DND-41 (cell line): ENCODE data around the gene PRORP.

Source experiments
- ATAC-seq: fragments of 200-7000 bp; cut with Tn5 transposase; 3 replicates; pipeline ENCODE4 v1.9.1; 2021; ENCODE audit warnings: low read depth; ENCODE audit not compliant: insufficient read depth
- DNase-seq: peaks from one replicate; pipeline ENCODE4 v3.0.0-alpha.2; 2020
- H2AFZ ChIP-seq: 2 replicates; pipeline ENCODE4 v1.6.0; 2012; ENCODE audit warnings: low read depth, low read length
- H3K27ac ChIP-seq: 2 replicates; pipeline ENCODE4 v1.5.1; 2012; ENCODE audit warnings: low read length, inconsistent platforms
- H3K27me3 ChIP-seq: fragments of 200-600 bp; sonication (generic); 2 replicates; pipeline ENCODE4 v1.6.0; 2012; ENCODE audit warnings: low read length, mild to moderate bottlenecking, inconsistent platforms; ENCODE audit not compliant: insufficient read depth, poor library complexity
- H3K36me3 ChIP-seq: 2 replicates; pipeline ENCODE4 v1.5.1; 2012; ENCODE audit warnings: low read length, inconsistent platforms; ENCODE audit not compliant: insufficient read depth
- H3K4me1 ChIP-seq: 2 replicates; pipeline ENCODE4 v1.5.1; 2012; ENCODE audit warnings: mild to moderate bottlenecking, low read length; ENCODE audit not compliant: insufficient read depth
- H3K4me2 ChIP-seq: 2 replicates; pipeline ENCODE4 v1.6.0; 2012; ENCODE audit warnings: mild to moderate bottlenecking, moderate library complexity, low read length, inconsistent platforms; ENCODE audit not compliant: insufficient read depth
- H3K4me3 ChIP-seq, 2 experiments: fragments of 200-600 bp in 1 of 2; shearing (Covaris generic) in 1 of 2; 2 replicates each; pipeline ENCODE4 v1.5.1; 2012 to 2016; ENCODE audit warnings: inconsistent platforms in 2 of 2, low read length in 2 of 2, mild to moderate bottlenecking in 2 of 2, low read depth in 1 of 2, moderate library complexity in 1 of 2
- H3K79me2 ChIP-seq: 2 replicates; pipeline ENCODE4 v1.6.0; 2012; ENCODE audit warnings: low read length, inconsistent platforms; ENCODE audit not compliant: insufficient read depth
- H3K9ac ChIP-seq: 2 replicates; pipeline ENCODE4 v1.6.0; 2012; ENCODE audit warnings: low read depth, mild to moderate bottlenecking, inconsistent platforms, low read length, moderate library complexity
- H3K9me3 ChIP-seq: 2 replicates; pipeline ENCODE4 v1.5.1; 2012; ENCODE audit warnings: low read length, moderate library complexity, mild to moderate bottlenecking, inconsistent platforms; ENCODE audit not compliant: insufficient read depth, severe bottlenecking
- H4K20me1 ChIP-seq: 2 replicates; pipeline ENCODE4 v1.6.0; 2012; ENCODE audit warnings: low read length; ENCODE audit not compliant: insufficient read depth
- EZH2 ChIP-seq: IDR thresholded peaks from 3 replicates; pipeline ENCODE4 v1.6.1; 2012; ENCODE audit warnings: borderline replicate concordance, low read depth, mild to moderate bottlenecking, moderate library complexity, low read length, inconsistent platforms; ENCODE audit not compliant: severe bottlenecking
- TF ChIP-seq, protein P1 (sequence below): IDR thresholded peaks from 2 replicates; pipeline ENCODE4 v1.5.1; 2012; ENCODE audit warnings: borderline replicate concordance, low read length, moderate library complexity, mild to moderate bottlenecking; ENCODE audit not compliant: poor library complexity, severe bottlenecking; ENCODE audit errors: extremely low read depth

Gene PRORP

GRCh38 chr14:35154016-35154415 lies 31.7 kb downstream of the PRORP start:
- Histone ChIP-seq H3K9ac (no peak overlapping the region), H3K4me3 (no peak overlapping the region), H2AFZ (no peak overlapping the region), H3K9me3 (no peaks in the 10 kb centered on the region), H3K27me3 (no peaks in the 10 kb centered on the region), H3K4me1 (peaks cover 11% of the 10 kb centered on the region), H3K4me2 (no peak overlapping the region), H3K36me3 (peaks cover 6% of the 10 kb centered on the region), H3K27ac (0 out of 2 replicates have a peak overlapping the region, but pooled peaks have one; percentile 15), H4K20me1 (no peaks in the 10 kb centered on the region), H3K79me2 (peaks cover 7% of the 10 kb centered on the region; the same call in 1 of the 2 replicates)
- ATAC-seq (peak; percentile 67), DNase-seq (no peak)
- TF ChIP-seq, protein P1, sequence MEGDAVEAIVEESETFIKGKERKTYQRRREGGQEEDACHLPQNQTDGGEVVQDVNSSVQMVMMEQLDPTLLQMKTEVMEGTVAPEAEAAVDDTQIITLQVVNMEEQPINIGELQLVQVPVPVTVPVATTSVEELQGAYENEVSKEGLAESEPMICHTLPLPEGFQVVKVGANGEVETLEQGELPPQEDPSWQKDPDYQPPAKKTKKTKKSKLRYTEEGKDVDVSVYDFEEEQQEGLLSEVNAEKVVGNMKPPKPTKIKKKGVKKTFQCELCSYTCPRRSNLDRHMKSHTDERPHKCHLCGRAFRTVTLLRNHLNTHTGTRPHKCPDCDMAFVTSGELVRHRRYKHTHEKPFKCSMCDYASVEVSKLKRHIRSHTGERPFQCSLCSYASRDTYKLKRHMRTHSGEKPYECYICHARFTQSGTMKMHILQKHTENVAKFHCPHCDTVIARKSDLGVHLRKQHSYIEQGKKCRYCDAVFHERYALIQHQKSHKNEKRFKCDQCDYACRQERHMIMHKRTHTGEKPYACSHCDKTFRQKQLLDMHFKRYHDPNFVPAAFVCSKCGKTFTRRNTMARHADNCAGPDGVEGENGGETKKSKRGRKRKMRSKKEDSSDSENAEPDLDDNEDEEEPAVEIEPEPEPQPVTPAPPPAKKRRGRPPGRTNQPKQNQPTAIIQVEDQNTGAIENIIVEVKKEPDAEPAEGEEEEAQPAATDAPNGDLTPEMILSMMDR, result no peak
- TF ChIP-seq EZH2, result no peak

DNA sequence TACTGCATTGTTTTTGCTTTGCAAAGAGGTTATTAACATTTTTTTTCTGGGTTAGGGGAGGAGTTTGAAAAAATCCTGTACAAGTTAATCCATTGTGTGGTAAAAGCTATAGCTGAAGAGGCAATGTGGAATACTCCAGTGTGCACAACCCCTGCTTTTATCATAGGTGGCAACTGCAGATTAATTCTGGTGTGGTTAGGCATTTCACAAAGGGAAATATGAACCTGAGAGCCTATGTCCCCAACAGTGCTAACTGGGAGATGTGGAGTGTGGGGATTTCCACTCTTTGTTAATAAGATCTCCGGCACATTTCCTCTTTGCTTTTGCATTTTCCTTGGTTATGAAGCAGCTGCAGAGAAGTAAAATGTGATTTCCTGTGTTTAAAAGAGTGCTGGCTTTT lies 33.6 kb downstream of the PRORP start:
- TF ChIP-seq EZH2, result no peak
- TF ChIP-seq, protein P1, result no peak
- ATAC-seq, result peak; percentile 59
- H3K9ac ChIP-seq, result no peak overlapping the region
- peaks cover 3% of the 10 kb centered on the region; the same call in 1 of the 2 replicates for H3K79me2 ChIP-seq
- no peaks in the 10 kb centered on the region for H3K9me3 ChIP-seq
- peaks cover 18% of the 10 kb centered on the region for H3K36me3 ChIP-seq
- H2AFZ ChIP-seq, result no peak overlapping the region
- no peak overlapping the region for H3K4me3 ChIP-seq
- peaks cover 11% of the 10 kb centered on the region for H3K4me1 ChIP-seq
- no peaks in the 10 kb centered on the region for H4K20me1 ChIP-seq
- no peak for DNase-seq
- H3K4me2 ChIP-seq, result no peak overlapping the region
- H3K27ac ChIP-seq, result no peak overlapping the region
- no peaks in the 10 kb centered on the region for H3K27me3 ChIP-seq

GRCh38 chr14:35158491-35158890 lies 36.1 kb downstream of the PRORP start:
- DNase-seq (no peak), ATAC-seq (no peak)
- H3K4me1 ChIP-seq, result peaks cover 11% of the 10 kb centered on the region
- no peak overlapping the region for H2AFZ ChIP-seq
- no peak overlapping the region for H3K4me3 ChIP-seq
- no peaks in the 10 kb centered on the region for H4K20me1 ChIP-seq
- H3K79me2 ChIP-seq, result peaks cover 3% of the 10 kb centered on the region; the same call in 1 of the 2 replicates
- no peaks in the 10 kb centered on the region for H3K9me3 ChIP-seq
- no peak overlapping the region for H3K4me2 ChIP-seq
- H3K27ac ChIP-seq, result no peak overlapping the region
- peaks cover 18% of the 10 kb centered on the region for H3K36me3 ChIP-seq
- H3K27me3 ChIP-seq, result no peaks in the 10 kb centered on the region
- H3K9ac ChIP-seq, result no peak overlapping the region
- TF ChIP-seq EZH2, result no peak
- TF ChIP-seq, protein P1, result no peak
